ENCODE data around the gene KCND2.
"Not testable (repeated sequence)": the region's sequence is repeated elsewhere in the genome, so short reads cannot be mapped to it uniquely, and the experiment has no call there.

Gene KCND2

GRCh38 chr7:120272701-120273475, at the start of gene KCND2:
TSS of gene KCND2 (plus strand) at chr7:120273175.
- Histone ChIP-seq H3K27me3 (ENCODE audit: control insufficient read depth in 5 of 5, insufficient read depth in 4 of 5, low read length in 5 of 5) (peaks cover 0 to 8% (median 0%) of the 10 kb centered on the region in 5 donors), H3K4me1 (ENCODE audit: control insufficient read depth in 5 of 5, insufficient read depth in 5 of 5, low read length in 5 of 5) (peaks cover 3 to 20% (median 16%) of the 10 kb centered on the region in 5 donors), H3K9ac (ENCODE audit: low read length in 5 of 5) (peak within 1 kb of the TSS; percentile 38 to 71 (median 45)), H3K27ac (ENCODE audit: low read depth, low read length) (no peak within 1 kb of the TSS), H3K4me3 (ENCODE audit: low read depth in 1 of 5, low read length in 5 of 5) (peak within 1 kb of the TSS; percentile 72 to 96 (median 82)), H3K36me3 (ENCODE audit: control insufficient read depth in 5 of 5, insufficient read depth in 5 of 5, low read length in 5 of 5) (no peaks in the 10 kb centered on the region), H3K9me3 (ENCODE audit: control insufficient read depth in 5 of 5, low read length in 5 of 5) (peaks cover 0 to 6% (median 2%) of the 10 kb centered on the region in 5 donors)

- no peaks in the 10 kb centered on the region for H3K36me3 ChIP-seq (ENCODE audit: control insufficient read depth in 5 of 5, insufficient read depth in 5 of 5, low read length in 5 of 5)
- H3K9me3 ChIP-seq (ENCODE audit: control insufficient read depth in 5 of 5, low read length in 5 of 5), result no peaks in the 10 kb centered on the region
- H3K4me1 ChIP-seq (ENCODE audit: control insufficient read depth in 5 of 5, insufficient read depth in 5 of 5, low read length in 5 of 5), result no peaks in the 10 kb centered on the region
- no peak overlapping the region for H3K9ac ChIP-seq (ENCODE audit: low read length in 5 of 5)
- H3K27me3 ChIP-seq (ENCODE audit: control insufficient read depth in 5 of 5, insufficient read depth in 4 of 5, low read length in 5 of 5), result no peaks in the 10 kb centered on the region
- H3K27ac ChIP-seq (ENCODE audit: low read depth, low read length), result no peak overlapping the region
- no peak overlapping the region for H3K4me3 ChIP-seq (ENCODE audit: low read depth in 1 of 5, low read length in 5 of 5)
Observed at GRCh38 chr7:120226188-120226587, 46.8 kb upstream of the KCND2 start.

DNA sequence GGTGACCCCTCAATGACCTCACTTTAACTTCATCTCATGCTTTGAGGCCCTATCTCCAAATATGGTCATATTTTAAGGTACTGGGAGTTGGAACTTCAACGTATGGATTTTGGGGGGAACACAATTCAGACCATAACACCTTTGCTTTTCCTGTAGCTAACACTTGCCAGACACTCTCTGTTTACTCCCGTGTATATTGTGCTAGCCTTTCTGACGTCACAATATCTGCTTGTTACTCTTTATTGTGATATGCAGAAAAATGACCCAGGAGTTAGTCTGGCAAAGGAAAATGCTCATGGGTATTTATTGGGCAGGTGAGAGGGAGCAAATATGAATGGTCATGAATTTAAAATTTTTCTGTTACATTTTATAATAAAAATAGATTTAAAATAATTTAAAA, 45.7 kb upstream of the KCND2 start:
- Histone ChIP-seq H3K27ac (ENCODE audit: low read depth, low read length) (no peak overlapping the region), H3K4me1 (ENCODE audit: control insufficient read depth in 5 of 5, insufficient read depth in 5 of 5, low read length in 5 of 5) (no peaks in the 10 kb centered on the region)

GRCh38 chr7:120229084-120229483, 43.9 kb upstream of the KCND2 start:
- no peak overlapping the region for H3K27ac ChIP-seq (ENCODE audit: low read depth, low read length)
- H3K9me3 ChIP-seq (ENCODE audit: control insufficient read depth in 5 of 5, low read length in 5 of 5), result no peaks in the 10 kb centered on the region
- no peaks in the 10 kb centered on the region for H3K36me3 ChIP-seq (ENCODE audit: control insufficient read depth in 5 of 5, insufficient read depth in 5 of 5, low read length in 5 of 5)
- H3K27me3 ChIP-seq (ENCODE audit: control insufficient read depth in 5 of 5, insufficient read depth in 4 of 5, low read length in 5 of 5), result no peaks in the 10 kb centered on the region
- no peak overlapping the region for H3K4me3 ChIP-seq (ENCODE audit: low read depth in 1 of 5, low read length in 5 of 5)
- H3K4me1 ChIP-seq (ENCODE audit: control insufficient read depth in 5 of 5, insufficient read depth in 5 of 5, low read length in 5 of 5), result no peaks in the 10 kb centered on the region
- H3K9ac ChIP-seq (ENCODE audit: low read length in 5 of 5), result no peak overlapping the region

More for the DNA sequence above, 45.7 kb upstream of the KCND2 start:
- Histone ChIP-seq H3K36me3 (ENCODE audit: control insufficient read depth in 5 of 5, insufficient read depth in 5 of 5, low read length in 5 of 5) (no peaks in the 10 kb centered on the region), H3K27me3 (ENCODE audit: control insufficient read depth in 5 of 5, insufficient read depth in 4 of 5, low read length in 5 of 5) (no peaks in the 10 kb centered on the region), H3K9ac (ENCODE audit: low read length in 5 of 5) (no peak overlapping the region), H3K9me3 (ENCODE audit: control insufficient read depth in 5 of 5, low read length in 5 of 5) (no peaks in the 10 kb centered on the region), H3K4me3 (ENCODE audit: low read depth in 1 of 5, low read length in 5 of 5) (no peak overlapping the region)

GRCh38 chr7:120233338-120233737, 39.6 kb upstream of the KCND2 start:
- no peaks in the 10 kb centered on the region for H3K27me3 ChIP-seq (ENCODE audit: control insufficient read depth in 5 of 5, insufficient read depth in 4 of 5, low read length in 5 of 5)
- H3K36me3 ChIP-seq (ENCODE audit: control insufficient read depth in 5 of 5, insufficient read depth in 5 of 5, low read length in 5 of 5), result no peaks in the 10 kb centered on the region
- H3K4me3 ChIP-seq (ENCODE audit: low read depth in 1 of 5, low read length in 5 of 5), result no peak overlapping the region
- no peak overlapping the region for H3K27ac ChIP-seq (ENCODE audit: low read depth, low read length)
- no peaks in the 10 kb centered on the region for H3K9me3 ChIP-seq (ENCODE audit: control insufficient read depth in 5 of 5, low read length in 5 of 5)
- no peaks in the 10 kb centered on the region for H3K4me1 ChIP-seq (ENCODE audit: control insufficient read depth in 5 of 5, insufficient read depth in 5 of 5, low read length in 5 of 5)
- H3K9ac ChIP-seq (ENCODE audit: low read length in 5 of 5), result no peak overlapping the region

DNA sequence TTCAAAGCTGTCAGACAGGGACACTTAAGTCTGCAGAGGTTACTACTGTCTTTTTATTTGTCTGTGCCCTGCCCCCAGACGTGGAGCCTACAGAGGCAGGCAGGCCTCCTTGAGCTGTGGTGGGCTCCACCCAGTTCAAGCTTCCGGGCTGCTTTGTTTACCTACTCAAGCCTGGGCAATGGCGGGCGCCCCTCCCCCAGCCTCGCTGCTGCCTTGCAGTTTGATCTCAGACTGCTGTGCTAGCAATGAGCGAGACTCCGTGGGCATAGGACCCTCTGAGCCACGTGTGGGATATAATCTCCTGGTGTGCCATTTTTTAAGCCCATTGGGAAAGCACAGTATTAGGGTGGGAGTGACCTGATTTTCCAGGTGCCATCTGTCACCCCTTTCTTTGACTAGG, 32.6 kb upstream of the KCND2 start:
- H3K4me1 ChIP-seq (ENCODE audit: control insufficient read depth in 5 of 5, insufficient read depth in 5 of 5, low read length in 5 of 5); H3K36me3 ChIP-seq (ENCODE audit: control insufficient read depth in 5 of 5, insufficient read depth in 5 of 5, low read length in 5 of 5); H3K9me3 ChIP-seq (ENCODE audit: control insufficient read depth in 5 of 5, low read length in 5 of 5); H3K27me3 ChIP-seq (ENCODE audit: control insufficient read depth in 5 of 5, insufficient read depth in 4 of 5, low read length in 5 of 5); H3K4me3 ChIP-seq (ENCODE audit: low read depth in 1 of 5, low read length in 5 of 5); H3K27ac ChIP-seq (ENCODE audit: low read depth, low read length); H3K9ac ChIP-seq (ENCODE audit: low read length in 5 of 5): not testable (repeated sequence)

DNA sequence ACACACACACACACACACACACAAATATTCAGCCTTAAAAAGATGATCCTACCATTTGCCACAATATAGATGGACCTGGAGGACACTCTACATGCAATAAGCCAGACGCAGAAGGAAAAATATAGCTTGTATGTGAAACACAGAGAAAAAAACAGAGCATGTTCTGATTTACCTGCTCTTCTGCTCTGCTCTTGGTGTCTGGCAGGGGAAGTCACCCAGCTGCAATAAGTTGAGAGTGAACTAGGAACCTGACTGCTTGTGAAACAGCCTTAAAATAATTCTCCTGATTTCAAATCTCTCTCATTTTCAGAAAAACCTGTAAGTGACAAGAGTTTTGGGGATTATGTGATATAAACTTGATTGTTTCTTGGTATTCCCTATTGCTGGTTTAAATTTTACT, 31.0 kb upstream of the KCND2 start:
- Histone ChIP-seq H3K4me1 (ENCODE audit: control insufficient read depth in 5 of 5, insufficient read depth in 5 of 5, low read length in 5 of 5) (no peaks in the 10 kb centered on the region), H3K36me3 (ENCODE audit: control insufficient read depth in 5 of 5, insufficient read depth in 5 of 5, low read length in 5 of 5) (no peaks in the 10 kb centered on the region), H3K27ac (ENCODE audit: low read depth, low read length) (no peak overlapping the region), H3K9me3 (ENCODE audit: control insufficient read depth in 5 of 5, low read length in 5 of 5) (no peaks in the 10 kb centered on the region), H3K27me3 (ENCODE audit: control insufficient read depth in 5 of 5, insufficient read depth in 4 of 5, low read length in 5 of 5) (no peaks in the 10 kb centered on the region), H3K4me3 (ENCODE audit: low read depth in 1 of 5, low read length in 5 of 5) (no peak overlapping the region), H3K9ac (ENCODE audit: low read length in 5 of 5) (no peak overlapping the region)

DNA sequence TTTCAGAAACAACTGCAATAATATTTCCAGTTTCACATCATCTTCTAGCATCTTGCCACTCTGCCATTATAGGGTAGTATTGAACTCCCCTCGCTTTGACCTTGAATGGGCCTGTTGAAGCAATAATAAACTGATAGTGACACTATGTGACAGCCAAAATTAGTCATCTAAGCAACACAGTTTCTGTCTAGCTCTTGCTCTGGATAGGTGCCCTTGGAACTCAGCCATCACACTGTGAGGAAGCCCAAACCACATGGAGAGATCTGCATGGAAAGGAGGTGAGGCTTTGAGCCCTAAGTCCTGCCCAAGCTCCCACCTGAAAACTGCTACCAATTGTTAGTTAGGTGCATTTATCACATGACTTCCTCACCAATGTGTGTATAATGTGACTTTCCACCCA, 18.1 kb upstream of the KCND2 start:
- H3K4me1 ChIP-seq (ENCODE audit: control insufficient read depth in 5 of 5, insufficient read depth in 5 of 5, low read length in 5 of 5), result no peaks in the 10 kb centered on the region
- peaks cover 0 to 2% (median 0%) of the 10 kb centered on the region in 5 donors for H3K9me3 ChIP-seq (ENCODE audit: control insufficient read depth in 5 of 5, low read length in 5 of 5)
- no peaks in the 10 kb centered on the region for H3K27me3 ChIP-seq (ENCODE audit: control insufficient read depth in 5 of 5, insufficient read depth in 4 of 5, low read length in 5 of 5)
- H3K36me3 ChIP-seq (ENCODE audit: control insufficient read depth in 5 of 5, insufficient read depth in 5 of 5, low read length in 5 of 5), result no peaks in the 10 kb centered on the region
- no peak overlapping the region for H3K9ac ChIP-seq (ENCODE audit: low read length in 5 of 5)
- no peak overlapping the region for H3K4me3 ChIP-seq (ENCODE audit: low read depth in 1 of 5, low read length in 5 of 5)
- H3K27ac ChIP-seq (ENCODE audit: low read depth, low read length), result no peak overlapping the region

GRCh38 chr7:120256344-120257070, 16.5 kb upstream of the KCND2 start:
- Histone ChIP-seq H3K4me3 (ENCODE audit: low read depth in 1 of 5, low read length in 5 of 5) (no peak overlapping the region), H3K4me1 (ENCODE audit: control insufficient read depth in 5 of 5, insufficient read depth in 5 of 5, low read length in 5 of 5) (no peaks in the 10 kb centered on the region), H3K9ac (ENCODE audit: low read length in 5 of 5) (no peak overlapping the region), H3K27me3 (ENCODE audit: control insufficient read depth in 5 of 5, insufficient read depth in 4 of 5, low read length in 5 of 5) (no peaks in the 10 kb centered on the region), H3K27ac (ENCODE audit: low read depth, low read length) (no peak overlapping the region), H3K36me3 (ENCODE audit: control insufficient read depth in 5 of 5, insufficient read depth in 5 of 5, low read length in 5 of 5) (no peaks in the 10 kb centered on the region), H3K9me3 (ENCODE audit: control insufficient read depth in 5 of 5, low read length in 5 of 5) (peaks cover 0 to 2% (median 0%) of the 10 kb centered on the region in 5 donors)

DNA sequence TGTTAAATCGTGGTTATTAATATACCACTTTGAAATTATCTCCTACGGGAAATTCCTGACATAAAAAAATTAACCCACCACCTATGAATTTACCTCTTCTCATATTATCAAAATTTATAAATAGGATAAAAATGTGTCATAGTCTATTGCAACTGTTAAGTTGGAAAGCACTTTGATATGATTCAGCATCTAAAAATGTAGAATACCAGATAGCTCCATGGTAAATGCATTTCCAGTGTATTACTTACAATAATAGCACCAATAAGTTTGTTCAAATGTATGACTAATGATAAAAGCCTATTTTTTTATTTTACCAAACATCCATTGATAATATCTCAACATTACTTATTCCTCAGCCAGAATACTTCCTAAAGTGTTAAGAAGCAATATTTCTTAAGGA, 13.6 kb upstream of the KCND2 start:
- peaks cover 0 to 2% (median 0%) of the 10 kb centered on the region in 5 donors for H3K9me3 ChIP-seq (ENCODE audit: control insufficient read depth in 5 of 5, low read length in 5 of 5)
- no peak overlapping the region for H3K27ac ChIP-seq (ENCODE audit: low read depth, low read length)
- H3K36me3 ChIP-seq (ENCODE audit: control insufficient read depth in 5 of 5, insufficient read depth in 5 of 5, low read length in 5 of 5), result no peaks in the 10 kb centered on the region
- no peaks in the 10 kb centered on the region for H3K27me3 ChIP-seq (ENCODE audit: control insufficient read depth in 5 of 5, insufficient read depth in 4 of 5, low read length in 5 of 5)
- no peak overlapping the region for H3K9ac ChIP-seq (ENCODE audit: low read length in 5 of 5)
- H3K4me3 ChIP-seq (ENCODE audit: low read depth in 1 of 5, low read length in 5 of 5), result no peak overlapping the region
- H3K4me1 ChIP-seq (ENCODE audit: control insufficient read depth in 5 of 5, insufficient read depth in 5 of 5, low read length in 5 of 5), result no peaks in the 10 kb centered on the region
